ENCODE results near the gene ZNF275. TPM values are rescaled to one million over a fixed set of nuclear protein-coding genes. Genes with fewer than 3 reads are reported as not detected.

The ZNF275 gene
- total and polyA plus RNA-seq, 10 of the 15 experiments (the other 5 are each of a cell fraction or from before 2014, with no cell fraction given): 1.3 to 17.4 (median 6.2) TPM

DNA sequence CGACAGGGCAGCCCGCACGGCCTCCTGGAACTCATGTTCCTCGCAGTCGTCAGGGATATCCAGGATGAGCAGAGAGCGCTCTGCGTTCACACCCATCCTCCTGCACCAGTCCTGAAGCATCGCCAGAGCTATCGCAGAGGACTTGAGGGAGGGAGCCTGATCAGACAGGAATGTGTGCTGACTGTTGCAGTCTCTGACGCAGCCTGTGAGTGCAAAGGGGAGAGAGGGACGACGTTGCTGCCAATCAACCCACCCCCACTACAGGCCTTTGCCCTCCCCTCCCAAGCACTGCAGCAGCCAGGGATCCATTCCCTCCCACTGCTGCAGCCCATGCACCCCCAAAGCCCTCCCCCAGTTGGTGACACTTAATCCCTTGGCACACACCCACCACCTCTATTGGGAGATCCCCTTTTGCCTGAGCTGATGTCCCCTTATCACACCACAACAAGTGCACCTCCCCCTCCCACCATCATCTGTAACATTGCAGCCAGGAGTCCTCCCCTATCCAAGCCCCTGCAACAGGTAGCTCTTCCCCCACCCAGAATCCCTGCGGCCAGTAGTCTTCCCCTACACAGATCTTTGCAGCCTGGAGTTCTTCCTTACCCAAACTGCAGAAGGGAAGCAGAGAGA is 13.3 kb upstream of the ZNF275 start:
- Histone ChIP-seq H3K36me3 (ENCODE audit: control insufficient read depth in 2 of 2, insufficient read depth in 2 of 2, low read length in 1 of 2) (no peaks in the 10 kb centered on the region), H3K4me3 (no peak overlapping the region), H3K4me1 (ENCODE audit: control insufficient read depth, insufficient read depth, low read length) (no peaks in the 10 kb centered on the region), H3K9me3 (replicated peaks; ENCODE audit: control insufficient read depth, insufficient read depth, low read length) (no peaks in the 10 kb centered on the region), H4K20me1 (ENCODE audit: control insufficient read depth, insufficient read depth) (no peaks in the 10 kb centered on the region), H3K27ac (ENCODE audit: control insufficient read depth, insufficient read depth) (no peak overlapping the region), H2AFZ (ENCODE audit: control insufficient read depth, low read depth, low read length) (no peak overlapping the region), H3K27me3 (replicated peaks in 1 of 2; ENCODE audit: control insufficient read depth in 2 of 2, insufficient read depth in 2 of 2, low read length in 1 of 2) (no peaks in the 10 kb centered on the region), H3K4me2 (ENCODE audit: control insufficient read depth, insufficient read depth) (no peak overlapping the region), H3K79me2 (ENCODE audit: control insufficient read depth, insufficient read depth, low read length) (no peaks in the 10 kb centered on the region), H3K9ac (ENCODE audit: control insufficient read depth, insufficient read depth, low read length) (no peak overlapping the region)
- intact Hi-C loops (cut with micrococcal nuclease; ENCODE audit: unreplicated experiment): no loop called here
- TF ChIP-seq POLR2A (IDR thresholded peaks at IDR 0.05; ENCODE audit: low read depth, low read length) (no peak), STAT1 (conservative IDR thresholded peaks at IDR 0.05) (no peak), GATAD2B (conservative IDR thresholded peaks at IDR 0.05; ENCODE audit: low read depth) (no peak), NBN (IDR thresholded peaks at IDR 0.05) (no peak)
- POLR2A ChIA-PET: no interaction called here
- DNase-seq (ENCODE audit: low read depth, low spot score) (no peak), ATAC-seq (no peak), FAIRE-seq (no peak)
- CTCF ChIA-PET: no interaction called here
- in situ Hi-C loops (cut with MboI): loop anchor here (25.0 kb wide), 1 partner anchor 158 kb away; no protein-coding TSS in a partner anchor
- RAD21 ChIA-PET (ENCODE audit: unreplicated experiment): no interaction called here
- 45% methylated on average over 5 of the region's 13 CpGs for WGBS (ENCODE audit: insufficient coverage, insufficient replicate concordance, low lambda C conversion rate, missing lambda C conversion rate)
- BruUV-seq (replicated peaks): no TSS peak
- SMC1A ChIA-PET (ENCODE audit: uncharacterized antibody, unreplicated experiment): no interaction called here

DNA sequence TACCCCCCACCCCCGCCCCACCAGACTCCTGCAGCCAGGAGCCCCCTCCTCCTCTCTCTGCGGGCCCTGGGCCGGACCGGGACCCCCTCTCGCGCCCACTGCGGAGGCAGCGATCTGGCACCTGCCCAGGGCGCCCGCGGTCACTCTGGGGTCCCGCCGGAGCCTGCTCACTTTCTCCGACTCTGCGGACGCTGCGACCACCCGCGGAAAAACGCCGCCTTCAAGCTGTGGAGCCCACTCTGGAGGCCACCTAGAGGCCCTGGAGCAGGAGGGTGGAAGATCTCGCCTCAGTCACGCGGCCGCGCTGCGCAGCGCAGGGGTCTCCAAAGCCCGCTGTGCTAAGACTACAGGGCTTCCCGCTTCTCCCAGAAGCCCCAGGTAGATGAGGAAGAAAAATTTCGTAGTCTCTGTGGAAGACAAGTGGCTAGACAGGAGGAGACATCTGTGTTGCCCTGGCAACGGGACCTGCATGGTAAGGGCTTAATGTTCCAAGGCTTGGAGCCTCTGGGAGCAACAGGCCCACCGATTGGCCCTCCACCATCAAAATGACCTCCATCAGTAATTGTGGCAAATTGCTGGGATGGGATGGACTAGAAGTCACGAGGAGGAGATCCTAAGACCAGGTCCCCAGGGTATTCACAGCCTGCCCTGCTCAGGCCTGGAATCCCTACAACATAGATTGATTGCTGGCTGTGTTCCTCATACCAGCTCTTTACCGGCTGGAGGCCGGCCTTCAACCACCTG is 12.4 kb upstream of the ZNF275 start, which contains the start of gene PNMA6F:
Gene PNMA6F, minus strand, starts transcription at position 387 of the 744 bp plus-strand sequence. CDS start 1,093 bp downstream, outside the sequence.
- SMC1A ChIA-PET (ENCODE audit: uncharacterized antibody, unreplicated experiment): no interaction called here
- RAD21 ChIA-PET (ENCODE audit: unreplicated experiment): no interaction called here
- CTCF ChIA-PET: interaction anchor here (0.6 kb wide), 1 partner anchor 92 kb away, joined by 3 read pairs; no protein-coding TSS in a partner anchor
- TF ChIP-seq TBL1XR1 (IDR thresholded peaks at IDR 0.05; ENCODE audit: low read depth, low read length) (no peak), CBX5 (IDR thresholded peaks at IDR 0.05; ENCODE audit: low read depth) (no peak), EP300 (IDR thresholded peaks at IDR 0.05; ENCODE audit: borderline replicate concordance in 1 of 2, control insufficient read depth in 1 of 2, low read depth in 2 of 2, low read length in 2 of 2) (no peak), SMC3 (IDR thresholded peaks at IDR 0.05; ENCODE audit: borderline replicate concordance, low read length) (no peak), SMARCA5 (IDR thresholded peaks at IDR 0.05) (no peak), IKZF2 (IDR thresholded peaks at IDR 0.05) (no peak), ESRRA (IDR thresholded peaks at IDR 0.05; ENCODE audit: low read length) (no peak)
- TF ChIP-seq, protein P1, sequence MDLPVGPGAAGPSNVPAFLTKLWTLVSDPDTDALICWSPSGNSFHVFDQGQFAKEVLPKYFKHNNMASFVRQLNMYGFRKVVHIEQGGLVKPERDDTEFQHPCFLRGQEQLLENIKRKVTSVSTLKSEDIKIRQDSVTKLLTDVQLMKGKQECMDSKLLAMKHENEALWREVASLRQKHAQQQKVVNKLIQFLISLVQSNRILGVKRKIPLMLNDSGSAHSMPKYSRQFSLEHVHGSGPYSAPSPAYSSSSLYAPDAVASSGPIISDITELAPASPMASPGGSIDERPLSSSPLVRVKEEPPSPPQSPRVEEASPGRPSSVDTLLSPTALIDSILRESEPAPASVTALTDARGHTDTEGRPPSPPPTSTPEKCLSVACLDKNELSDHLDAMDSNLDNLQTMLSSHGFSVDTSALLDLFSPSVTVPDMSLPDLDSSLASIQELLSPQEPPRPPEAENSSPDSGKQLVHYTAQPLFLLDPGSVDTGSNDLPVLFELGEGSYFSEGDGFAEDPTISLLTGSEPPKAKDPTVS (IDR thresholded peaks at IDR 0.05; ENCODE audit: low read depth, low read length): no peak
- TF ChIP-seq, protein P2, sequence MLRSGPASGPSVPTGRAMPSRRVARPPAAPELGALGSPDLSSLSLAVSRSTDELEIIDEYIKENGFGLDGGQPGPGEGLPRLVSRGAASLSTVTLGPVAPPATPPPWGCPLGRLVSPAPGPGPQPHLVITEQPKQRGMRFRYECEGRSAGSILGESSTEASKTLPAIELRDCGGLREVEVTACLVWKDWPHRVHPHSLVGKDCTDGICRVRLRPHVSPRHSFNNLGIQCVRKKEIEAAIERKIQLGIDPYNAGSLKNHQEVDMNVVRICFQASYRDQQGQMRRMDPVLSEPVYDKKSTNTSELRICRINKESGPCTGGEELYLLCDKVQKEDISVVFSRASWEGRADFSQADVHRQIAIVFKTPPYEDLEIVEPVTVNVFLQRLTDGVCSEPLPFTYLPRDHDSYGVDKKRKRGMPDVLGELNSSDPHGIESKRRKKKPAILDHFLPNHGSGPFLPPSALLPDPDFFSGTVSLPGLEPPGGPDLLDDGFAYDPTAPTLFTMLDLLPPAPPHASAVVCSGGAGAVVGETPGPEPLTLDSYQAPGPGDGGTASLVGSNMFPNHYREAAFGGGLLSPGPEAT (IDR thresholded peaks at IDR 0.05; ENCODE audit: low read depth): no peak

More for the DNA sequence above, 12.4 kb upstream of the ZNF275 start, which contains the start of gene PNMA6F:
- DNase-seq (ENCODE audit: low read depth, low spot score): no peak
- 53% methylated on average over 15 of the region's 36 CpGs for WGBS (ENCODE audit: insufficient coverage, insufficient replicate concordance, low lambda C conversion rate, missing lambda C conversion rate)
- no peak within 1 kb of the TSS for H2AFZ ChIP-seq (ENCODE audit: control insufficient read depth, low read depth, low read length)
- no peak within 1 kb of the TSS for H3K4me3 ChIP-seq
- no peaks in the 10 kb centered on the region for H3K36me3 ChIP-seq (ENCODE audit: control insufficient read depth in 2 of 2, insufficient read depth in 2 of 2, low read length in 1 of 2)
- no peaks in the 10 kb centered on the region for H3K79me2 ChIP-seq (ENCODE audit: control insufficient read depth, insufficient read depth, low read length)
- H3K9ac ChIP-seq (ENCODE audit: control insufficient read depth, insufficient read depth, low read length): no peak within 1 kb of the TSS
- no TSS peak for BruUV-seq (replicated peaks)
- no peak for FAIRE-seq
- no peak within 1 kb of the TSS for H3K4me2 ChIP-seq (ENCODE audit: control insufficient read depth, insufficient read depth)
- intact Hi-C loops (cut with micrococcal nuclease; ENCODE audit: unreplicated experiment): no loop called here
- H3K4me1 ChIP-seq (ENCODE audit: control insufficient read depth, insufficient read depth, low read length): no peaks in the 10 kb centered on the region
- no peaks in the 10 kb centered on the region for H4K20me1 ChIP-seq (ENCODE audit: control insufficient read depth, insufficient read depth)
- POLR2A ChIA-PET: no interaction called here
- in situ Hi-C loops (cut with MboI): loop anchor here (25.0 kb wide), 1 partner anchor 159 kb away; no protein-coding TSS in a partner anchor
- no peaks in the 10 kb centered on the region for H3K27me3 ChIP-seq (replicated peaks in 1 of 2; ENCODE audit: control insufficient read depth in 2 of 2, insufficient read depth in 2 of 2, low read length in 1 of 2)
- H3K9me3 ChIP-seq (replicated peaks; ENCODE audit: control insufficient read depth, insufficient read depth, low read length): no peaks in the 10 kb centered on the region
- ATAC-seq: no peak
- no peak within 1 kb of the TSS for H3K27ac ChIP-seq (ENCODE audit: control insufficient read depth, insufficient read depth)
